ENCODE measurements around the gene RAB6B.
A peak's percentile ranks its signal among the peaks of the same experiment; 100 is the strongest.

The RAB6B gene

DNA sequence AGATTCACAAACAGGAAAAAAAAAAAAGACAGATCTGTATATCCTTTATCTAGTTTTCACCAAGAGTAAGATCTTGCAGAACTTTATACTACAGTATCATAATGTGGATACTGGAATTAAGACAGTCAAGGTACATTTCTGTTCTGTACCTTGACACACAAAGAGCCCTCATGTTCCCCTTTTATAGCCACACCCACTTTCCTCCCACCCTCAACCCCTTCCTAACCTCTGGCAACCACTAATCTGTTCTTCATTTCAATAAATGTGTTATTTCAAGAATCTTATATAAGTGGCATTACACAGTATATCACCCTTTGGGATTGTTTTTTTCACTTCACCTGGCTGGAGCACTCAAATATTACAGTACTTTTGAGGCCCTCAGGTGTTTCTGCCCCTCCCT, 3.6 kb upstream of the RAB6B start:
- DNase-seq (ENCODE audit: low read depth) = no peak
- no peak overlapping the region for H3K4me3 ChIP-seq (ENCODE audit: low read depth, low read length)

- DNase-seq (ENCODE audit: low read depth) = no peak
These were observed 1.9 kb upstream of the RAB6B start for GRCh38 chr3:133897547-133897946.

DNA sequence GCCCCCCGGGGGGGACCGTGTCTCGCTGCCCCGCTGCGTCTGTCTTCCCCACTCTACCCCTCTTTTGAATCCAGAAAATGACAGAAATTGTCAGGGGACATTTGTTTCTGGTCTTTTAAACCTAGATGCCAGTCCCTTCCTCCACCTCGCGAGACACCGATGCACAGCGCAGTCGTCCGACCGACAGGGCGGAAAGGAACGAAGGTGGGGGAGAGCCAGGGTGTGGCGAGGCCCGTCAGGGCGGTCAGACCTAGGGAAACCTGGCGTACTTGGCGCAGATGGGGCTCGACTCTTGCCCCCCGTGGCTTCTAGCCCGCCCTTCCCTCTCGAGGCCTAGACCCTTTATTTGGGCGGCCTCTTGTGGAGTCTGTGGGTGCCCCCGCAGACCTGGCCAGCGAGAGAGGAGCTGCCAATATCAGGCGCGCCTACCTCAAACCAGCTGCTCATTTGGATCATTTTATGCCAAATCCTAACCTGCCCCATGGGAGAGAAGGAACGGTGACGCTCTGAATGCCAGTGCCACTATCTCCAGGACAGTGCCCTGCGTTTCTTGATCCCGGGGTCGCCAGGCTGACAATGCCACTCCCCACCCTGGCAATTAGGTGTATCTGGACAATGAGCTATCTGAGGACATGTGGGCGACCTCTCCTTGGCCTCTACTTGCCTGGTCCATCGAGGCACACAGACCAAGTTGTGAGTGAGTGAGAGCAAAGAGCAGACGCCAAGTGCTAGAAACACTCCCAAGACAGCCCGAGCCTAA, 500 bp upstream of the RAB6B start:
- peak overlapping the region; percentile 68 for H3K4me3 ChIP-seq (ENCODE audit: low read depth, low read length)
- DNase-seq (ENCODE audit: low read depth) = no peak

More at GRCh38 chr3:133897547-133897946, 1.9 kb upstream of the RAB6B start:
- H3K4me3 ChIP-seq (ENCODE audit: low read depth, low read length) = no peak overlapping the region

DNA sequence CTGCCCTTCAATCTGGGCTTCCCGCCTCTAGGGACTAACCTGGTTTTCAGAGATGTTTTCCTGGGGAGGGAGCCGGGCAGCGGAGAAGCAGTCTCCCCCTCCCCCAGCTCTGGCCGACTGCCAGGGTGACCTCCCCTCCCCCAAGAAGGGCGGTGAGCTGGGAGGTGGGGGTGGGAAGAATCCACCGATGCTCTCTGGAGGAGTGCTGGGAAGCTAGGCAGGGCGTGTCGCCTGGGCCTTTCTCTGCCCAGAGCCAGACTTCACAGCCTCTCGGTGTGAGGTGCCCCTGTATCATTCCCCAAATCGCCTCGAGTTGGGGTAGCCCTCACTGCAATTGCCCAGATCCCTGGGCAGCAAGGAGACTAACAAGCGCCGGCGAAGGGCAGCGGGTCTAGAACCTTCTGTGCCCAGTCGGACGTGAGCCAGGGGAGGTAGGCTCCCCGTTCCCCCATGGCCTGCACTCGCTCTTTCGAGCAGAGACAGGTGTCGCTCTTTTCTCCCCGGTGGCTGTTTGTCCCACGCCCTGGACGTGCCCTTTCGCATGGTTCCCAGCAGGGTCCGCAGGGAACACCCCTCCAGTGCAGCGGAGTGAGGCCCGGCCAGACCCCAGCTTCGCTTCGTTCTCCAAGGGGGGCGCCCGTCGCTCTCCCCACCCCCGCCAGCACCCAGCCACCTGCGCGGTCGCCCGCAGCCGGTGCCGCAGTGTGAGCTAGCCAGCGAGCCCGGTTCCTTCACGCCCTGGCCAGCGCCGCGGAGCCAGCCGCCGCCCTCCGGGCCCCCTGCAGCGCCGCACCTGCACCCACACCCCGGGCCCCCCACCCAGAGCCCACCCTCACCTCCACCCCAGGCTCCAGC, 1.1 kb downstream of the RAB6B start:
- peak overlapping the region; percentile 68 for H3K4me3 ChIP-seq (ENCODE audit: low read depth, low read length)
- DNase-seq (ENCODE audit: low read depth) = no peak

GRCh38 chr3:133893683-133894352, 1.9 kb downstream of the RAB6B start:
- DNase-seq (ENCODE audit: low read depth) = no peak
- H3K4me3 ChIP-seq (ENCODE audit: low read depth, low read length) = no peak overlapping the region

DNA sequence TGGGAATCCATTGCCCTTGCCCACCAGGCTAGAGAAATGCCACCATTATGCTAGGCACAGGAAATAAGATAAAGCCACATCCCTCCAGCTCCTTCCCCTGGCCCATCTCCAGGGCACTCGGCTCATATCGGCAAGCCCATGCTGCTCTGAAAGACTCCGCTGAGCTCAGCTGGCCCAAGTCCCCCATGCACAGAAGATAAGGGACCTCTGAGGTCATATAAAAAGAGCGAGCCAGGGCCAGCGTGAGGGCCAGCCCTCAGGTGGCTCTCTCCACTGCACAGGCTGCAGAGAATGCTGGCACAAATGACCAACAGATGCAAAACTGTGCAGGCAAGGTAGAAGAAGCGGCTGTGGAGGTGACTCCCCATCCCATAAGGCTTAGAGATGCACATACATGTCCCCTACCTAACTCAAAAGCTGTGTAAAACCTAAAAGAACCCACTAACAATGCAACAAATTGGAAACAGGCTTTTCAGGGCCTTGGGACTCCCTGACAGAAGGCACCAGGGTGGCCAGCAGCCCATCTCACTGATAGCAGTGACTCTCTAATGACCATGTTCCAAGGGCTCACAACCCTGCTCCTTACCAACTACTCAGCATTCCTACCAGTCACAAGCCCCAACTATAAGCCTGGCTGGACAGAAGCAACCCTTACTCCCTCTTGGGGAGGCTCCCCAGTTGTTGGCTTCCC, 3.0 kb downstream of the RAB6B start:
- no peak for DNase-seq (ENCODE audit: low read depth)
- H3K4me3 ChIP-seq (ENCODE audit: low read depth, low read length) = no peak overlapping the region

- no peak for DNase-seq (ENCODE audit: low read depth)
- no peak overlapping the region for H3K4me3 ChIP-seq (ENCODE audit: low read depth, low read length)
These were observed 3.9 kb downstream of the RAB6B start for GRCh38 chr3:133891662-133892378.

GRCh38 chr3:133890972-133891644, 4.6 kb downstream of the RAB6B start:
- no peak overlapping the region for H3K4me3 ChIP-seq (ENCODE audit: low read depth, low read length)
- no peak for DNase-seq (ENCODE audit: low read depth)

- no peak overlapping the region for H3K4me3 ChIP-seq (ENCODE audit: low read depth, low read length)
- DNase-seq (ENCODE audit: low read depth) = no peak
These were observed 5.6 kb downstream of the RAB6B start for GRCh38 chr3:133890037-133890436.

GRCh38 chr3:133888726-133889340, 6.8 kb downstream of the RAB6B start:
- no peak for DNase-seq (ENCODE audit: low read depth)
- no peak overlapping the region for H3K4me3 ChIP-seq (ENCODE audit: low read depth, low read length)

GRCh38 chr3:133887803-133888703, 7.6 kb downstream of the RAB6B start:
- no peak for DNase-seq (ENCODE audit: low read depth)

GRCh38 chr3:133887074-133887802, 8.4 kb downstream of the RAB6B start:
- no peak overlapping the region for H3K4me3 ChIP-seq (ENCODE audit: low read depth, low read length)
- DNase-seq (ENCODE audit: low read depth) = no peak

More at GRCh38 chr3:133887803-133888703, 7.6 kb downstream of the RAB6B start:
- no peak overlapping the region for H3K4me3 ChIP-seq (ENCODE audit: low read depth, low read length)

GRCh38 chr3:133886031-133886722, 9.5 kb downstream of the RAB6B start:
- no peak for DNase-seq (ENCODE audit: low read depth)

GRCh38 chr3:133884887-133885711, 10.6 kb downstream of the RAB6B start:
- no peak overlapping the region for H3K4me3 ChIP-seq (ENCODE audit: low read depth, low read length)
- no peak for DNase-seq (ENCODE audit: low read depth)

More at GRCh38 chr3:133886031-133886722, 9.5 kb downstream of the RAB6B start:
- no peak overlapping the region for H3K4me3 ChIP-seq (ENCODE audit: low read depth, low read length)

Data from skeletal muscle cell (primary cell).